T-helper 2 cell (primary cell): ENCODE measurements around the gene ZDHHC6.
A peak's percentile ranks its signal among the peaks of the same experiment; 100 is the strongest.
"Not testable (repeated sequence)": the region's sequence is repeated elsewhere in the genome, so short reads cannot be mapped to it uniquely, and the experiment has no call there.

Source experiments
- DNase-seq, 5 experiments: peaks; one replicate each; pipeline versions ENCODE4 v3.0.0 to v3.0.0-alpha.2; 2012 to 2022
- total RNA-seq, 2 donors: gene quantifications; one replicate each; lab custom pipeline; 2026; lab: John Stamatoyannopoulos, UW

Gene ZDHHC6
- 40.5 to 66.9 reads per million in 2 donors for total RNA-seq

- DNase-seq, result peak; percentile 64 to 91 (median 75)
Measured at GRCh38 chr10:112446855-112447619, at the start of gene ZDHHC6, which contains the start of gene VTI1A. TSS of gene ZDHHC6 (minus strand) at chr10:112446914. CDS start at chr10:112445436, 1,478 bp downstream. TSS of gene VTI1A (plus strand) at chr10:112447215. CDS start at chr10:112447374, 159 bp downstream.

- no peak for DNase-seq
Measured at GRCh38 chr10:112492736-112493135, 46.0 kb upstream of the ZDHHC6 start.

- DNase-seq, result peak in 1 of 5 experiments; percentile 3
Measured at GRCh38 chr10:112491144-112491543, 44.4 kb upstream of the ZDHHC6 start.

DNA sequence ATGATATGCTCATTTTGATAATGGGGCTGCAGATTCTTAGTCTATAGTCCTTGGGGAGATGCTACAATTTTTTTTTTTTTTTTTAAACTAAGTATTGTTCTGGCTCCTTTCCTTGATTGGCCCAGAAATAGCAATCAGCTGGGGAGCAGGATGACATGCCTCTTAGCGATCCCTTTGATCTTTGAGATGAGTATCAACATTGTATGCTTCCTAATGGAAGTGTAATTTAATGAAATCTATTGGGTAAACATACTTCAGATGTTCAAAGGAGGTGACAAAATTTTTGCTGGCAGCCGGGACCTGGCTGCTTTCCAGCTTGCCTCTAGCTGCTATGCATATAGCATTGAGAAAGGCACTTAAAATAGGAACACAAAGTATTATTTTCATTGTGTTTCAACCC, 43.8 kb upstream of the ZDHHC6 start:
- DNase-seq, result no peak

DNA sequence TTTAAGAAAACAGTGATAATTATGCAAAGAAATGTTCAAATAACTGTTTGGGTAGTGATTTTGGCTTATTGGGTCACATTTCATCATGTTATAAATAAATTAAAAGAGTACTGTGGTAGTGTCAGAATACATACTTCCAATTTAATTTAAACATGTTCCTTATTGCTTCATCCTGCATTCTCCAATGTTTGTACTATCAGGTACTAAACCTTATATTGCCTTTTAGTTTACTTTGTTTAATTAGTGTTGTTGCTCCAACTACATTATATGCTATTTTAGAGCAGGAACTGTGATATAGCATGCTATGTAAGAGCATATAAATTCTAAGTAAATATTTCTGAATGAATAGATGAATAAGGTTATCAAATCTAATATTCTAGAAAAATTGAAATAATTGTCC, 41.2 kb upstream of the ZDHHC6 start:
- DNase-seq, result no peak

GRCh38 chr10:112484399-112484798, 37.7 kb upstream of the ZDHHC6 start:
- DNase-seq, result no peak

GRCh38 chr10:112481602-112482001, 34.9 kb upstream of the ZDHHC6 start:
- no peak for DNase-seq

DNA sequence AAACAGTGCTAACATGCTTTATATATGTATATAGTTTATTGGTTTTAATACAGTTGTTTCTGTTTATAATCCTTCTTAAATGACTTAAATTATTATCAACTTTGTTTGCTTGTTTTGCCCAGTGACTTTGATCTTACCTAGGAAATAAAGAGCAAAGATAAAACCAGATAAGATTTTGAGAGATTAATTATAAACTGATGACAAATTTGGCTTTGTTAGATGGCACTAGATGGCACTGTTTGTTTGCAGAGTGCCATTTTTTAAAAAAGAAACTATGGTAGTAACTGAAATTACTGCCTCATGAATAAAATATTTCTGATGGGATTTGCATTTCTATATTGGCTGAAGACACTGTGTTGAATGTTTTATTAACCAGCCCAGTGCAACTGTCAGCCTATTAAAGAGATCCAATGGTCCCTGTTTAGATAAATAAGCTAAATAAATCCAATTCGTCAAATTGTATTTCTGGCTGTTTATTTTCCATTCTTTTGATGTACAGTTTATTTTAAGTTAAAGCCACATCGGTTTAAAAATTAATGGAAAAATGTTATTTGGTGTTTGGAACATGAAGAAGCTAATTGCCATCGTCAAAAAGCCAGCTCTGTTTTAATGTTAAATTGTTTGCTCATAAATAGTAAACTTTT, 29.0 kb upstream of the ZDHHC6 start:
- DNase-seq, result peak in 1 of 5 experiments; percentile 41

DNA sequence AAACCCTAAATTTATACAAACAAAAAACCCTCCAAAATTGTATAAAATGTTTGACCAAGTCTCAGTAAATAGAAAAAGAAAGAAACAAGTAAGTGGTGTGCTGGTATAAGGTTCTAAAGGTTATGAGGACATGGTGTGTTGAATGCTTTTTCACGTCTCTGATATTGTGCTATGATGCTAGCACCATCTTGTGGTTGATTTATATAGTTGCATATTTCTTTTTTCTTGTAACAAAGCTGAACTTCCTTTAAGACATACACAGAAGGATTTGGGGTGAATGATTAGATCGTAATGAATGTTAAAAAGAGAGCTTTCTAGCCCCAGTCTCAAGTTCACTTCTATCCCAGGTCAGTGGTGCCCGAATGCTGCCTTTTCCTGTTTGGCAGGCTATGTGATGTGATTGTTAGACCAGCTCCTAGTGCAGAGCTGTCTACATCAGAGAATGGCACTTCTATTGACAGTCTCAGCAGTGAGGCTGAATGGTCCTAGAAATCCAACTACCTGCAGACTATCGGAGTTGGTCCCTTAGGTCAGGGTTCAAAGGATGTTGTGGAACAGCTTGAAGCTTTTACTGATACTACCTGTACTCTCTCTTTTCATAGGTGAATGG, 25.3 kb upstream of the ZDHHC6 start:
- peak in 2 of 5 experiments; percentile 10 to 68 for DNase-seq

DNA sequence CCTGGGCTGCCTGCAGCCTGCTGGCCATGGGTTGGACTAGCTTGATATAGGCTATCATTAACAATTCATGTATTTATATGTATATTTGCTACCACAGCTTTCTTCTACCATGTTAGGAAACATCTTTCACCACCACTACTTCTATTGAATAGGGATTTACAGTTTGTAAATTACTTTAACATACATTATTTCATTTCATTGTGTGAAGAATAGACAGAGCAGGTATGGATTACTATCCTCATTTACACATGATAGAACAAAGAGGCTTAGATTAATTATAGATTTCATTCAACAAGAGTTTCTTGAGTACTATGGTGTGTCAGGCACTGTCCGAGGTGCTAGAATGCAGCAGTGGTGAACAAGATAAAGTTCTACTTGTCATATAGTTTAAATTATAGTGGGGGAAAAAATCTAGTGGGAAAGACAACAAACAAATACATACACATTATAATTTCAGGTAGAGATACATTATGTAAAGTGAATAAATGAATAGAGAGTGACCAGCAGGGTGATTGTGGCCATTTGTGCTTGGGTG, 20.9 kb upstream of the ZDHHC6 start:
- no peak for DNase-seq

GRCh38 chr10:112466802-112467201, 20.1 kb upstream of the ZDHHC6 start:
- no peak for DNase-seq

DNA sequence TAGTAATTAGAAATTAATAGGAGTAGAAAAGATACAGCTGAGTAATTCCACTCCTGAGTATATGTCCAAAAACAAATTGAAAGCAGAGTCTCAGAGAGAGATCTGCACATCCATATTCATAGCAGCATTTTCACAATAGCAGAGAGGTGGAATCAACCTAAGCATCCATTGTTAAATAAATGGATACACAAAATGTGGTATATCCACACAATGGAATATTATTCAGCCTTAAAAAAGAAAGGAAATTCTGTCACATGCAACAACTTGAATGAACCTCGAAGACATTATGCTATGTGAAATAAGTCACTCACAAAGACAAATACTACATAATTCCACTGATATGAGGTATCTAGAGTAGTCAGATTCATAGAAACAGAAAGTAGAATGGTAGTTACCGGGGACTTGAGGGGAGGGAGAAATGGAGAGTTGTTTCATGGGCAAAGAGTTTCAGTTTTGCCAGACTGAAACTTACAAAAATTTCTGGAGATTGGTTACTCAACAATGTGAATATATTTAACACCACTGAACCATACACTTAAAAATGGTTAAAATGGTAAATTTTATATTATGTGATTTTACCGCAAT, 18.7 kb upstream of the ZDHHC6 start:
- no peak for DNase-seq

DNA sequence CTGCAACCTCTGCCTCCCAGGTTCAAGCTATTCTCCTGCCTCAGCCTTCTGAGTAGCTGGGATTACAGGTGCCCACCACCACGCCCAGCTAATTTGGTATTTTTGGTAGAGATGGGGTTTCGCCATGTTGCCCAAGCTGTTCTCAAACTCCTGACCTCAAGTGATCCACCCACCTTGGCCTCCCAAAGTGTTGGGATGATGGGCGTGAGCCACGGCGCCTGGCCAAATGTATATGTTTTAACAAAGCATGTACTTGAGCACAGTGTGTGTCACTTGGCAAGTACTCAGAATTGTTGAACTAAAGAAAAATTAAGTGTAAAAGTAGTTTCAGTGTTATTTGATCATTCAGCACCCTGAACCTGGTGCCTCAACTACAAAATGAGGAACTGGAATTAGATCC, 17.4 kb upstream of the ZDHHC6 start:
- not testable (repeated sequence) for DNase-seq

- DNase-seq, result no peak
Measured at GRCh38 chr10:112461029-112461887, 14.5 kb upstream of the ZDHHC6 start.

- DNase-seq, result no peak
Measured at GRCh38 chr10:112460366-112460765, 13.7 kb upstream of the ZDHHC6 start.

DNA sequence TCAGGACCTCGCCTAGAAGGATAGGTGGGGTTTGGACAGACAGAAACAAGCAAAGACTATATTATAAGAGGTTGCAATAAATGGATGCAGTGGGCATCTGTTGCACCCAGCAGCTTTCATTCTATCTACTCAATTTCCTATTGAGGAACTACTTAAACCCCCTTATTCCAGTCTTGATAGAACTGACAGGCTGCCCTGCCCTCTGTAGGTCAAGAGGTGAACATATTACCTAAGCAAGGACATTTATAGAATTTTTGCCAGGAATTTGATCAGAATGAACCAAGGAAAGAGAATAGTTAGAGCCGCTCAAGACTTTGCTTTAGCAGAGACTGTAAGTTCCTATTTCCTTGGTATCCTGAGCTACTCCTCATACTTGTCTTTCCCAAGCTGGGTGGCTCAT, 9.8 kb upstream of the ZDHHC6 start:
- no peak for DNase-seq

GRCh38 chr10:112454910-112455779, 8.4 kb upstream of the ZDHHC6 start:
- DNase-seq, result no peak

GRCh38 chr10:112448888-112449287, 2.2 kb upstream of the ZDHHC6 start:
- no peak for DNase-seq

GRCh38 chr10:112447620-112447928, 860 bp upstream of the ZDHHC6 start:
- DNase-seq, result peak in 1 of 5 experiments; percentile 56

DNA sequence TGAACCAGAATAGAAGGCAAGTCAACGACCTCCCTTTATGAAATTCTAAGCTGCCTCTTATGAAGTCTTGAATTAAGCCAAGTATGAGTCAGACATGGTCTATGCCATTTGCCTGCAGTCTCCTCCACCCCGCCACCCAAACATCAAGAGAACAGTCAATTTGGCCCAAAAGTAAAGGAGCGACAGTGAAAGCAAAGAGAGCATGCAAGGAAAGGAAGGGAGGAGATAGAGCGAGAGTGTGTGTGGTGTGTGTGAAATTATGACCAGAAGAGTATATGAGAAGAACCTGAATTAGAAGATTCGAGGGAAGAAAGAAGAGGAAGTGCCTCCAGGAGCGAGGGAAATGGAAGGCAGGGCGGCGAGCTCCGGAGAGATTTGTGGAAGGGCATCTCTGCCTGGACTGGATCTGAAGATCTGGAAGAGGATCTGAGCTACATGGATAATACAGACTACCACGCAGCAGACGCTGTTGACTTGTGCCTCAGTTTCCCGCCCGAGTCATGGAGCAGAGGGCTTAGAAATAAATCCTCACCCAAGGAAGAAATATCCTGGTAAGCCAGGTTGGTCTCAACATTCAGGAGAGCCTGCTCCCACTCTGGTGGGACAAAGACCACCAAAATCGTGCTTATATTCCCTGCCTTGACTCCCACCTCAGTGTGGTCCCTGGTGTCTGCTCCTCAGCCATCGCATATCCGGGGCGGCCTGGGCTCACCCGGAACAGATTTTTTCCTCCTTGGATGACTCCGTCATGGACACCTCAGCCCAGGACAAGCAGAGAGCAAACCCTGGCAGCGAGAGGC, 459 bp downstream of the ZDHHC6 start:
- DNase-seq, result peak in 1 of 5 experiments; percentile 33
